ENCODE data around the gene DMP1. TPM values are rescaled to one million over a fixed set of nuclear protein-coding genes. Genes with fewer than 3 reads are reported as not detected.

DMP1 gene
- total RNA-seq, 2 experiments from 2014 or later, result not detected

- no peaks in the 10 kb centered on the region for H3K36me3 ChIP-seq (ENCODE audit: insufficient read depth, low read length)
- H3K9me3 ChIP-seq (ENCODE audit: control insufficient read depth in 1 of 2, insufficient read depth in 1 of 2, low read length in 2 of 2), result peaks cover 0 to 9% of the 10 kb centered on the region in 2 experiments
- CTCF ChIA-PET, result no interaction called here
- Mint-ChIP-seq H3K4me1 (ENCODE audit: low read depth) (no peaks in the 10 kb centered on the region), H3K27me3 (peaks cover 17% of the 10 kb centered on the region), H3K9me3 (no peaks in the 10 kb centered on the region), H3K27ac (no peak overlapping the region), H3K4me3 (no peak overlapping the region), H3K36me3 (ENCODE audit: low read depth) (no peaks in the 10 kb centered on the region)
- ATAC-seq (ENCODE audit: poor library complexity), result no peak
- intact Hi-C loops (cut with DNase I, micrococcal nuclease), result no loop called here
- H3K27me3 ChIP-seq (ENCODE audit: control insufficient read depth in 1 of 2, insufficient read depth in 2 of 2, low read length in 2 of 2), result peaks cover 0 to 4% of the 10 kb centered on the region in 2 experiments
- TF ChIP-seq, protein P1, sequence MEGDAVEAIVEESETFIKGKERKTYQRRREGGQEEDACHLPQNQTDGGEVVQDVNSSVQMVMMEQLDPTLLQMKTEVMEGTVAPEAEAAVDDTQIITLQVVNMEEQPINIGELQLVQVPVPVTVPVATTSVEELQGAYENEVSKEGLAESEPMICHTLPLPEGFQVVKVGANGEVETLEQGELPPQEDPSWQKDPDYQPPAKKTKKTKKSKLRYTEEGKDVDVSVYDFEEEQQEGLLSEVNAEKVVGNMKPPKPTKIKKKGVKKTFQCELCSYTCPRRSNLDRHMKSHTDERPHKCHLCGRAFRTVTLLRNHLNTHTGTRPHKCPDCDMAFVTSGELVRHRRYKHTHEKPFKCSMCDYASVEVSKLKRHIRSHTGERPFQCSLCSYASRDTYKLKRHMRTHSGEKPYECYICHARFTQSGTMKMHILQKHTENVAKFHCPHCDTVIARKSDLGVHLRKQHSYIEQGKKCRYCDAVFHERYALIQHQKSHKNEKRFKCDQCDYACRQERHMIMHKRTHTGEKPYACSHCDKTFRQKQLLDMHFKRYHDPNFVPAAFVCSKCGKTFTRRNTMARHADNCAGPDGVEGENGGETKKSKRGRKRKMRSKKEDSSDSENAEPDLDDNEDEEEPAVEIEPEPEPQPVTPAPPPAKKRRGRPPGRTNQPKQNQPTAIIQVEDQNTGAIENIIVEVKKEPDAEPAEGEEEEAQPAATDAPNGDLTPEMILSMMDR (IDR thresholded peaks at IDR 0.05), result no peak
- H3K4me3 ChIP-seq (ENCODE audit: low read length), result no peak overlapping the region
- no peak overlapping the region for H3K27ac ChIP-seq (ENCODE audit: low read depth in 1 of 2, low read length in 2 of 2)
- H3K4me1 ChIP-seq (ENCODE audit: insufficient read depth, low read length), result no peaks in the 10 kb centered on the region
- POLR2A ChIA-PET, result no interaction called here
- DNase-seq, result no peak
Observed at GRCh38 chr4:87631668-87632067, 18.4 kb upstream of the DMP1 start.

- H3K4me1 Mint-ChIP-seq (ENCODE audit: low read depth), result no peaks in the 10 kb centered on the region
Observed at GRCh38 chr4:87632469-87632868, 17.6 kb upstream of the DMP1 start.

DNA sequence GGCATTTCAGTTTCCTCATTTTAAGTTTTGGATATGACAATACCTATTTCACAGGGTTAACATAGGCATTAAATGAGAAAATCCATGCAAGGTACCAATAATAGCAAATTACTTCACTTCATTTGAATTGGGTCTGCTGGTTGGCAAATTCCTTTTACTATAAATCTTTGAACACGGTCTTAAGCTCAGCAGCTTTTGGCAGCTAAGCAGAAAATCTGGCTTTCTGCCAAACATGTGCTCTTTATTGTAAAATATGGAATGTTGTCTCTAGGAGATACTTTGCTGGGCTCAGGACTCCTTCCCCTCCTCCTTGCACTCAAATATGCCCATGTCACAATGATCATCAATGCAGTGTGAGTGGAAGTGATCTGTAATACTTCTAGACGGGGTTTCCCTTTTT is 16.8 kb upstream of the DMP1 start:
- Mint-ChIP-seq H3K9me3 (no peaks in the 10 kb centered on the region), H3K27me3 (peaks cover 17% of the 10 kb centered on the region), H3K36me3 (ENCODE audit: low read depth) (no peaks in the 10 kb centered on the region), H3K27ac (no peak overlapping the region), H3K4me1 (ENCODE audit: low read depth) (no peaks in the 10 kb centered on the region), H3K4me3 (no peak overlapping the region)
- TF ChIP-seq, protein P1 (IDR thresholded peaks at IDR 0.05), result no peak
- Histone ChIP-seq H3K27ac (ENCODE audit: low read depth in 1 of 2, low read length in 2 of 2) (no peak overlapping the region), H3K27me3 (ENCODE audit: control insufficient read depth in 1 of 2, insufficient read depth in 2 of 2, low read length in 2 of 2) (peaks cover 0 to 4% of the 10 kb centered on the region in 2 experiments), H3K9me3 (ENCODE audit: control insufficient read depth in 1 of 2, insufficient read depth in 1 of 2, low read length in 2 of 2) (peaks cover 0 to 12% of the 10 kb centered on the region in 2 experiments), H3K4me3 (ENCODE audit: low read length) (no peak overlapping the region), H3K4me1 (ENCODE audit: insufficient read depth, low read length) (no peaks in the 10 kb centered on the region), H3K36me3 (ENCODE audit: insufficient read depth, low read length) (no peaks in the 10 kb centered on the region)
- ChIA-PET CTCF (no interaction called here), POLR2A (no interaction called here)
- DNase-seq (no peak), ATAC-seq (ENCODE audit: poor library complexity) (no peak)
- intact Hi-C loops (cut with DNase I, micrococcal nuclease), result no loop called here

More at GRCh38 chr4:87632469-87632868, 17.6 kb upstream of the DMP1 start:
- intact Hi-C loops (cut with DNase I, micrococcal nuclease), result no loop called here
- H3K27me3 ChIP-seq (ENCODE audit: control insufficient read depth in 1 of 2, insufficient read depth in 2 of 2, low read length in 2 of 2), result peaks cover 0 to 4% of the 10 kb centered on the region in 2 experiments
- Mint-ChIP-seq H3K27ac (no peak overlapping the region), H3K27me3 (peaks cover 17% of the 10 kb centered on the region), H3K9me3 (no peaks in the 10 kb centered on the region), H3K4me3 (no peak overlapping the region), H3K36me3 (ENCODE audit: low read depth) (no peaks in the 10 kb centered on the region)
- CTCF ChIA-PET, result no interaction called here
- no peak for ATAC-seq (ENCODE audit: poor library complexity)
- no peak for DNase-seq
- TF ChIP-seq, protein P1 (IDR thresholded peaks at IDR 0.05), result no peak
- H3K4me1 ChIP-seq (ENCODE audit: insufficient read depth, low read length), result no peaks in the 10 kb centered on the region
- H3K27ac ChIP-seq (ENCODE audit: low read depth in 1 of 2, low read length in 2 of 2), result no peak overlapping the region
- no peak overlapping the region for H3K4me3 ChIP-seq (ENCODE audit: low read length)
- H3K9me3 ChIP-seq (ENCODE audit: control insufficient read depth in 1 of 2, insufficient read depth in 1 of 2, low read length in 2 of 2), result peaks cover 0 to 12% of the 10 kb centered on the region in 2 experiments
- POLR2A ChIA-PET, result no interaction called here
- H3K36me3 ChIP-seq (ENCODE audit: insufficient read depth, low read length), result no peaks in the 10 kb centered on the region
